ENCODE data around the gene MNAT1.

MNAT1 gene

DNA sequence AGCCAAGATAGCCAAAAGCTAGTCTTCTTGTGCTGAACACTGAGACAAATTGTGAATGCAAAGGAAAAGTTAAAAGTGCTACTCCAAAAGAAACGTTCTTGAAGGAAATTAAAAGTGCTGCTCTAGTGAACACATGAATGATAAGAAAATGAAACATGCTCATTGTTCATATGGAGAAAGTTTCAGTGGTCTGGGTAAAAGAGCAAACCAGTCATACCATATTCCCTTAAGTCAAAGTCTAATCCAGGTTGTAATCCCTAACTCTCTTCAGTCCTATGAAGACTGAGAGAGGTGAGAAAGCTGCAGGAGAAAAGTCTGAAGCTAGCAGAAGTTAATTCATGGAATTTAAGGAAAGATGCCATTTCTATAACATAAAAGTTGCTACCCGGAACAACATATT, 121.5 kb downstream of the MNAT1 start:
- Histone ChIP-seq H3K4me1 (ENCODE audit: control insufficient read depth, insufficient read depth, low read length) (no peaks in the 10 kb centered on the region), H3K9ac (ENCODE audit: low read depth, low read length) (no peak overlapping the region), H3K4me3 (ENCODE audit: low read depth, low read length) (no peak overlapping the region), H3K9me3 (ENCODE audit: control insufficient read depth, insufficient read depth, low read length) (no peaks in the 10 kb centered on the region), H3K36me3 (ENCODE audit: control insufficient read depth, insufficient read depth, low read length) (0 out of 2 replicates have a peak, but pooled peaks cover 5% of the 10 kb centered on the region), H3K27me3 (ENCODE audit: control insufficient read depth, insufficient read depth, low read length) (no peaks in the 10 kb centered on the region), H3K27ac (ENCODE audit: low read depth, low read length) (no peak overlapping the region)

DNA sequence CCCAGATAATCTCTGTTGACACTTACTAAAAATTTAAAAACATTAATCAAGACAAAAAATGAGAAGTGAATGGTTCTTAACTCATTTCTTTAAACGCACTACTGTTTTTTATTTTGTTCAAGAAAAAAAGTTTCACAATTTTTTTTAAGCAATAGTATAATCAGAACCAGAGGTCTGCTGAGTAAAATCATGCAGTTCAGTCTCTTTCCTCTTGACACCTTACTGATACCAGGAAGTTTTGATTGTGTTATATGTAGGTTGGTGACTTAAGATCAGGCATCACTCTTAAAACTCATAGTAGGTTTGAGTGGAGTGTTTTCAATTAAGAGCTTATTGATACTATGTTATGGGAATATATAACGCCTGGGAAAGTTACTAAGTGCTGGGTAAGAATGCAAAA, 125.0 kb downstream of the MNAT1 start:
- no peak overlapping the region for H3K27ac ChIP-seq (ENCODE audit: low read depth, low read length)

DNA sequence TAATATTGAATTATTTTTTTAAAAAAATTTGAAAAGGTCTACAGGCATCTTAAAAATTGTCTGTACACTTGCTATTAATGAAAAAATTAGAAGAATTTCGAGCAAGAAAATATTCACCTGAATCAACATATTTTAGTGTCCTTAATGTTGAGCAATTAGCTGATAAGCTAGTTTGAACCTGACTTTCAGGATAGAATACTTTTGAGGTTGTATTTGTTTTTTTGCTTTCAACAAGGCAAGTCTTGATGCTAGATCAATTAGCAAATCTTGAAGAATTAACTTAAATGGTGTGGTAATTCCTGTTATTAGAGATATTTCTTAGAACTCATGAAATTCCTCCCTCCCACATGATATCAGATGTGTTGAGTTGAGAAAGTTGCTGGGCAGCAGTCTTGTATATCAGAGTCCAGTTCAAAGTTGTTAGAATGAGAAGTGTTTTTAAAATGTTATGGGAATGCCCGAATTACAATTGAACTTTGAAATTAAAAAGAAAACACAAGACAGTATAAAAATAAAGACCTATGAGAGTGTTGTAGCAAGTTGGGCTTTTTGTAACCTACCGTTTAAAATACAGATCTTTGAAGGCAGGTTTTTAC, 127.1 kb downstream of the MNAT1 start:
- H3K4me1 ChIP-seq (ENCODE audit: control insufficient read depth, insufficient read depth, low read length), result no peaks in the 10 kb centered on the region
- no peak overlapping the region for H3K27ac ChIP-seq (ENCODE audit: low read depth, low read length)
- no peak overlapping the region for H3K4me3 ChIP-seq (ENCODE audit: low read depth, low read length)
- H3K27me3 ChIP-seq (ENCODE audit: control insufficient read depth, insufficient read depth, low read length), result no peaks in the 10 kb centered on the region
- no peaks in the 10 kb centered on the region for H3K9me3 ChIP-seq (ENCODE audit: control insufficient read depth, insufficient read depth, low read length)
- no peak overlapping the region for H3K9ac ChIP-seq (ENCODE audit: low read depth, low read length)
- H3K36me3 ChIP-seq (ENCODE audit: control insufficient read depth, insufficient read depth, low read length), result no peaks in the 10 kb centered on the region

More for the DNA sequence above, 125.0 kb downstream of the MNAT1 start:
- Histone ChIP-seq H3K36me3 (ENCODE audit: control insufficient read depth, insufficient read depth, low read length) (0 out of 2 replicates have a peak, but pooled peaks cover 5% of the 10 kb centered on the region), H3K4me3 (ENCODE audit: low read depth, low read length) (no peak overlapping the region), H3K4me1 (ENCODE audit: control insufficient read depth, insufficient read depth, low read length) (no peaks in the 10 kb centered on the region), H3K9me3 (ENCODE audit: control insufficient read depth, insufficient read depth, low read length) (no peaks in the 10 kb centered on the region), H3K9ac (ENCODE audit: low read depth, low read length) (no peak overlapping the region), H3K27me3 (ENCODE audit: control insufficient read depth, insufficient read depth, low read length) (no peaks in the 10 kb centered on the region)

DNA sequence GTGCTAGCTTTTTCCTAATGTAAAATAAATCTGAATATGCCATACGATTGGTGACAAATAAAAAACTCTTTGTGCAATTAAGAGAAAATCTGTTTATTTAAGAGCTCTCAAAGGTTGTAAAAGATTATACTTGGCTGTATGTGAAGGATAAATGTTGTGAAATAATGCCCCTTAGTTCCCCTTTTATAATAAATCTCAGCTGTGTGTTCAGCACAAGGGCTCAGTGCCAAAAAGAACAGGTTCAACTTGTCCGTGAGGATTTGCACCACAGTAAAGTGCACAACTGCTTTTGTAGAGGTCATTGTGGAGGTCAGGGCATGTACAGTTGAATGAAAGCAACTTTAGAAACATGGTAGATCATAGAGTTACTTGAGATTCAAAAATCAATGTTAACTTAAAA, 127.7 kb downstream of the MNAT1 start:
- Histone ChIP-seq H3K9ac (ENCODE audit: low read depth, low read length) (no peak overlapping the region), H3K27ac (ENCODE audit: low read depth, low read length) (no peak overlapping the region), H3K9me3 (ENCODE audit: control insufficient read depth, insufficient read depth, low read length) (no peaks in the 10 kb centered on the region), H3K4me3 (ENCODE audit: low read depth, low read length) (no peak overlapping the region), H3K4me1 (ENCODE audit: control insufficient read depth, insufficient read depth, low read length) (no peaks in the 10 kb centered on the region; the same call in 1 of the 2 replicates), H3K27me3 (ENCODE audit: control insufficient read depth, insufficient read depth, low read length) (no peaks in the 10 kb centered on the region), H3K36me3 (ENCODE audit: control insufficient read depth, insufficient read depth, low read length) (no peaks in the 10 kb centered on the region)

DNA sequence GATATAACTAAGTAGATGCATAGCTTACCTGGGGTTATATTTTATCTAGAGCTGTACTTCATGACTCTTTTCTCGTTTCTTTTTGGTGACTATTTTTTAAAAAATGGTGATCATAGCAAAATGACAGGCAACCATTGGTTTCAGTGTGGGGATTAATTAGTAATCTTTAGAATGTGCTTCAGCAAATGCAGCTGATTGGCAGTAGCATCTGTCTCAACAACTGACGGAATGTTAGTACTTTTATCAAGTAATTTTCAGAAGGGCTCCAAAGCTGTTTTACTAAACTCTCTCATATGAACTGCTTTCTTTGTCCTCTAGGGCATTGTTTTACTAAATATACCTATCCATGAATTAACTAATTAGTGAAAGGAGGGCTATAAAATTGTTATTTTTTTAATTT, 128.7 kb downstream of the MNAT1 start:
- Histone ChIP-seq H3K27ac (ENCODE audit: low read depth, low read length) (no peak overlapping the region), H3K27me3 (ENCODE audit: control insufficient read depth, insufficient read depth, low read length) (no peaks in the 10 kb centered on the region), H3K9me3 (ENCODE audit: control insufficient read depth, insufficient read depth, low read length) (no peaks in the 10 kb centered on the region)

DNA sequence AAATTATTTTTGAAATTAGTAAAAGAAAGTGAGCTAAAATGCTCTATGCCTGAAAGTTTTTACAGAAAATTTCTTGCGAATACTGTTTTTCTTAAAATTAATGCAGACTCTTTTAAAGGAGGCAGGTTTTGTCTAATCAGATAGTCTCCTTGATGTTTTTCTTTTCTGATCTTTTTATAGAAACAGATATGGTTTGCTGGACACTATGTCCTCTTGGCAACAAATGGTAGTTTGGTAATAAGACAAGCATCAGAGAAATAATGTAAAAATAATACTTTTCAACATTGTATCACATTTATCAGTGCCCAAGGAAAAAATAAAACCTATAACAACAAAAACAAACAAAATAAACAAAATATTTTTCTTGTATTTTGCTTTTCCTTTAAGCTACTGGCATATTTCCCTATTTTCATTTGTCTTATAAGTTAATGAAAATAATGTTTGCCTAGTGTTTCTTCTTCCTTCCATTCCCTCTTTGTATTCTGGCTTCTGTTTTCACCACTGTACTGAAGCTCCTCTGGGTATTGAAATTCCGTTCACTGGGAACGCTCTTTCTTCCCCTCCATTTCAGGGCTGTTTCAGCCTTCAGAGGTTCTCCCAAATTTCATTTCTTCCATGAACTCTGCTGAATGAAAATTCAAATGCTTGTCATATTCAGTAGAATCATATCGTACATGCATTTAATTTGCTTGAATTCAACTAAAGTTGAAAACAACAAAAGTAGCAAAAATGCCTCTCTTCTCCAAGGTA, 131.0 kb downstream of the MNAT1 start:
- Histone ChIP-seq H3K4me3 (ENCODE audit: low read depth, low read length) (no peak overlapping the region), H3K9me3 (ENCODE audit: control insufficient read depth, insufficient read depth, low read length) (no peaks in the 10 kb centered on the region), H3K4me1 (ENCODE audit: control insufficient read depth, insufficient read depth, low read length) (no peaks in the 10 kb centered on the region; the same call in 1 of the 2 replicates), H3K9ac (ENCODE audit: low read depth, low read length) (no peak overlapping the region), H3K36me3 (ENCODE audit: control insufficient read depth, insufficient read depth, low read length) (no peaks in the 10 kb centered on the region), H3K27me3 (ENCODE audit: control insufficient read depth, insufficient read depth, low read length) (no peaks in the 10 kb centered on the region), H3K27ac (ENCODE audit: low read depth, low read length) (no peak overlapping the region)

More for the DNA sequence above, 128.7 kb downstream of the MNAT1 start:
- H3K4me1 ChIP-seq (ENCODE audit: control insufficient read depth, insufficient read depth, low read length), result no peaks in the 10 kb centered on the region; the same call in 1 of the 2 replicates
- H3K4me3 ChIP-seq (ENCODE audit: low read depth, low read length), result no peak overlapping the region
- no peaks in the 10 kb centered on the region for H3K36me3 ChIP-seq (ENCODE audit: control insufficient read depth, insufficient read depth, low read length)
- H3K9ac ChIP-seq (ENCODE audit: low read depth, low read length), result no peak overlapping the region

DNA sequence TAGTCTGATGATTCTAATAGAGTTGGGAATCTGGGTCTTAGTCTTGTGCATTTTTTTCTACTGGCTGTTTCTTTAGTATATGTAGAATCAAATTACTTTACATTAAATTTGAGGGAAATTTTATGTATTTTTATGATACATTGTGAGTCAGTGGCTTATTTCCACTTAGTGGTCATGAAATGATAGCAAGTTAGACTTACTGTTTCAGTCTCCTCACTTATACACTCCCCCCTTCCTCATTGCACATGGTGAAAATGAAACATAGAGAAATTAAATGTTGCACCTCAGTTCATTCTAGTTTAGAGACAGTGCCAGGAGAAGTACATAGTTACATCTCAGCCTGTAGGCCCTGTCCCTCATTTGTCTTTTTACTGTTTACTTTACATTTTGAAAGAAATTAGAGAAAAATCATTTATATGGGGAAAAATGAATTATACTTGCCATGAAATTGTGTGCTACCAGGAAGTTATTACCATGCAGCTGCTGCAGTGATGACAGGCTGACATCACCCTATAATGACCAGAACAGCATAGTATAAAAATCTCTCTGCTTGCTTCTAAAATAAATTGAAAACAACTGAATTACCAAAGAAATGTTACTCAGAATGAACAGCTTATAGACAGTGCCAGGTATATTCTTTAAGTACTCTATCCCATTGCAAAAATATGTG, 133.1 kb downstream of the MNAT1 start:
- H3K9me3 ChIP-seq (ENCODE audit: control insufficient read depth, insufficient read depth, low read length), result no peaks in the 10 kb centered on the region
- H3K27me3 ChIP-seq (ENCODE audit: control insufficient read depth, insufficient read depth, low read length), result no peaks in the 10 kb centered on the region
- H3K4me3 ChIP-seq (ENCODE audit: low read depth, low read length), result no peak overlapping the region
- H3K4me1 ChIP-seq (ENCODE audit: control insufficient read depth, insufficient read depth, low read length), result no peaks in the 10 kb centered on the region; the same call in 1 of the 2 replicates
- no peaks in the 10 kb centered on the region for H3K36me3 ChIP-seq (ENCODE audit: control insufficient read depth, insufficient read depth, low read length)
- no peak overlapping the region for H3K9ac ChIP-seq (ENCODE audit: low read depth, low read length)
- no peak overlapping the region for H3K27ac ChIP-seq (ENCODE audit: low read depth, low read length)

DNA sequence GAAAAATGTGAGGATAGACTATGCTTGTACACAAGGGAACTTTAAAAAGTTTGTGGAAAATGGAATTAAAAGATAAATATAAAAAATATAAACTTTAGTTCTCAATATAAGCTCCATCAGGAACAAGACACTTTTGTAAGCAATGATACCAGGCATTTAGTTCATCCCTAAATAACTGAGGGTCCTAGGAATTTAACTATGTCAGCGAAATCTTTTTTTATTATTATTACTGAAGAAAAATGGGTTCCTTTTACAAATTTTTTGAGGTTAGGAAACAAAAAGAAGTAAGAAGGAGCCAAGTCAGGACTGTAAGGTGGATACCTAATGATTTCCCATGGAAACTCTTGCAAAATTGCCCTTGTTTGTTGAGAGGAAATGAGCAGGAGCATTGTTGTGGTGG, 143.6 kb downstream of the MNAT1 start:
- H3K4me1 ChIP-seq (ENCODE audit: control insufficient read depth, insufficient read depth, low read length), result no peaks in the 10 kb centered on the region
- H3K9me3 ChIP-seq (ENCODE audit: control insufficient read depth, insufficient read depth, low read length), result no peaks in the 10 kb centered on the region
- peaks cover 6% of the 10 kb centered on the region; the same call in 1 of the 2 replicates for H3K36me3 ChIP-seq (ENCODE audit: control insufficient read depth, insufficient read depth, low read length)
- H3K27me3 ChIP-seq (ENCODE audit: control insufficient read depth, insufficient read depth, low read length), result no peaks in the 10 kb centered on the region
- no peak overlapping the region for H3K4me3 ChIP-seq (ENCODE audit: low read depth, low read length)
- H3K9ac ChIP-seq (ENCODE audit: low read depth, low read length), result no peak overlapping the region
- no peak overlapping the region for H3K27ac ChIP-seq (ENCODE audit: low read depth, low read length)

DNA sequence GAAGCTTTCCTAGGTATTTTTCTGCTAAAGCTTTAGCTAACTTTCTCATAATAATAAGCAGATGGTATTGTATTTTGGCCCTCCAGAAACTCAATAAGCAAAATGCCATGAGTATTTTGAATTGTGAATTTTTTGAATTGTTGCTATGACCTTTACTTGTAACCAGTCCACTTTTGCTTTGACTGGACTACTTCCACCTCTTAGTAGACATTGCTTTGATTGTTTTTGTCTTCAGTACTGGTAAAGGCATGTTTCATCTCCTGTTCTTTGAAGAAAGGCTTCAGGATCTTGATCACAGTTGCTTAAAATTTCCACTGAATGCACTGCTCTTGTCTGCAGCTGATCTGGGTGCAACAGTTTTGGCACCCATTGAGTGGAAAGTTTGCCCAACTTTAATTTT, 144.0 kb downstream of the MNAT1 start:
- H3K4me3 ChIP-seq (ENCODE audit: low read depth, low read length), result no peak overlapping the region
- no peaks in the 10 kb centered on the region for H3K9me3 ChIP-seq (ENCODE audit: control insufficient read depth, insufficient read depth, low read length)
- H3K27me3 ChIP-seq (ENCODE audit: control insufficient read depth, insufficient read depth, low read length), result no peaks in the 10 kb centered on the region
- H3K4me1 ChIP-seq (ENCODE audit: control insufficient read depth, insufficient read depth, low read length), result no peaks in the 10 kb centered on the region
- H3K9ac ChIP-seq (ENCODE audit: low read depth, low read length), result no peak overlapping the region
- H3K27ac ChIP-seq (ENCODE audit: low read depth, low read length), result no peak overlapping the region
- H3K36me3 ChIP-seq (ENCODE audit: control insufficient read depth, insufficient read depth, low read length), result peaks cover 6% of the 10 kb centered on the region; the same call in 1 of the 2 replicates

DNA sequence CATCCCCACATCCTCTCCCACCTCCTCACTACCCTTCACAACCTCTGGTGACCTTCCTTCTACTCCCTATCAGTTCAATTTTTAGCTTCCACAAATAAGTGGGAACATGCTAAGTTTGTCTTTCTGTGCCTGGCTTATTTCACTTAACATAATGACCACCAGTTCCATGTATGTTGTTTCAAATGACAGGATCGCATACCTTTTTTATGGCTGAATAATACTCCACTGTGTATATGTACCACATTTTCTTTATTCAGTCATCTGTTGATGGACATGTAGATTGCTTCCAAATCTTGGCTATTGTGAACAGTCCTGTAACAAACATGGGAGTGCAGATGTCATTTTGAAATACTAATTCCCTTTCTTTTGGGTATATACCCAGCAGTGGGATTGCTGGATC, 147.7 kb downstream of the MNAT1 start:
- H3K36me3 ChIP-seq (ENCODE audit: control insufficient read depth, insufficient read depth, low read length), result peaks cover 6% of the 10 kb centered on the region; the same call in 1 of the 2 replicates
- H3K9ac ChIP-seq (ENCODE audit: low read depth, low read length), result no peak overlapping the region
- H3K27me3 ChIP-seq (ENCODE audit: control insufficient read depth, insufficient read depth, low read length), result no peaks in the 10 kb centered on the region
- H3K4me3 ChIP-seq (ENCODE audit: low read depth, low read length), result no peak overlapping the region
- no peaks in the 10 kb centered on the region for H3K9me3 ChIP-seq (ENCODE audit: control insufficient read depth, insufficient read depth, low read length)
- no peak overlapping the region for H3K27ac ChIP-seq (ENCODE audit: low read depth, low read length)
- H3K4me1 ChIP-seq (ENCODE audit: control insufficient read depth, insufficient read depth, low read length), result no peaks in the 10 kb centered on the region

DNA sequence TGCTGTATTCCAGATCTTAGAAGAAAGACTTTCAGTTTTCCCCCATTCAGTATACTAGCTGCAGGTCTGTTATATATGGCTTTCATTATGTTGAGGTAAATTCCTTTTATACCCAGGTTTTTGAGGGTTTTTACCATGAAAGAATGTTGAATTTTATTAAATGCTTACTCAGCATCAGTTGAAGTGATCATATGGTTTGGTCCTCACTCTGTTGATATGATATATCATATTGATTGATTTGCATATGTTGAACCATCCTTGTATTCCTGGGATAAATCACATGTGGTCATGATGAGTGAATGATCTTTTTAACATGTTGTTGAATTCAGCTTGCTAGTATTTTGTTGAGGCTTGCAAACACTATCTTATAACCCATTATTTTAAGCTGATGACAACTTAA, 149.6 kb downstream of the MNAT1 start:
- Histone ChIP-seq H3K4me1 (ENCODE audit: control insufficient read depth, insufficient read depth, low read length) (no peaks in the 10 kb centered on the region), H3K9ac (ENCODE audit: low read depth, low read length) (no peak overlapping the region), H3K36me3 (ENCODE audit: control insufficient read depth, insufficient read depth, low read length) (peaks cover 6% of the 10 kb centered on the region; the same call in 1 of the 2 replicates), H3K27ac (ENCODE audit: low read depth, low read length) (no peak overlapping the region), H3K9me3 (ENCODE audit: control insufficient read depth, insufficient read depth, low read length) (no peaks in the 10 kb centered on the region), H3K27me3 (ENCODE audit: control insufficient read depth, insufficient read depth, low read length) (no peaks in the 10 kb centered on the region), H3K4me3 (ENCODE audit: low read depth, low read length) (no peak overlapping the region)
